ENCODE measurements around the gene CORIN. TPM values are rescaled to one million over a fixed set of nuclear protein-coding genes. Genes with fewer than 3 reads are reported as not detected.

The CORIN gene
- total RNA-seq, 1 experiment from 2014 or later = 3.5 TPM

DNA sequence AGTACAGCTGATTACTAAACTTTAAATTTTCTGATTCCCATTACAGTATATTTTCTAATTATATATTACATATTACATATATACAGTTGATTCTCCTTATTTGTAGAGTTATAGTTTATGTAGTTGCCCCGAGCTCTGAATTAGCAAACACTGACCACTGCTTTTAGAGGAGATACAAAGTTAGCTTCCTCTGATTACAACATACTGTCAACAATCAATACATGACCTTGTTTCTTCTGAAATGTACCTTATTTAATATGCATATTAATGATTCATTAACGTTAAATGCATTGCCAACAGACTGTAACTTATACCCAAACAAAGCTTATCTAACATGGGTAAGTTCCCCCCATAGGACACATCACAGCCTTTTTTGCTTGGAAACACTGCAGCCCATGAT is 271.3 kb downstream of the CORIN start:
- no peaks in the 10 kb centered on the region for H4K20me1 ChIP-seq (ENCODE audit: insufficient read depth)
- POLR2A ChIA-PET = no interaction called here
- CTCF ChIA-PET = no interaction called here
- no peak overlapping the region for H3K9ac ChIP-seq (ENCODE audit: low read length)
- peaks cover 18 to 22% of the 10 kb centered on the region in 2 experiments for H3K4me1 ChIP-seq (ENCODE audit: control insufficient read depth in 1 of 2, insufficient read depth in 2 of 2, low read length in 2 of 2)
- no peaks in the 10 kb centered on the region for H3K9me2 ChIP-seq (ENCODE audit: insufficient read depth)
- no peak overlapping the region for H2AFZ ChIP-seq (ENCODE audit: low read depth, low read length, poor library complexity, severe bottlenecking)
- no peak for ATAC-seq
- intact Hi-C loops (cut with micrococcal nuclease) = loop anchor here (10.0 kb wide), 1 partner anchor 518 kb away; no protein-coding TSS in a partner anchor
- no peak overlapping the region for H3K4me2 ChIP-seq (ENCODE audit: low read length)
- no peak for DNase-seq (ENCODE audit: low read depth, low spot score)
- H3K36me3 ChIP-seq (ENCODE audit: control insufficient read depth in 1 of 2, insufficient read depth in 2 of 2, low read length in 2 of 2) = no peaks in the 10 kb centered on the region
- H3K27ac ChIP-seq (ENCODE audit: low read depth, low read length) = no peak overlapping the region
- RAD21 ChIA-PET (ENCODE audit: low non-redundant PET in 1 of 2, low total read pairs in 2 of 2, uncharacterized antibody in 2 of 2, unreplicated experiment in 2 of 2) = no interaction called here
- H3K4me3 ChIP-seq (replicated peaks in 1 of 2; ENCODE audit: low read depth in 1 of 2, low read length in 2 of 2) = no peak overlapping the region
- H3K27me3 ChIP-seq (ENCODE audit: insufficient read depth, low read length) = no peaks in the 10 kb centered on the region
- no peaks in the 10 kb centered on the region for H3K9me3 ChIP-seq (ENCODE audit: control insufficient read depth in 1 of 2, insufficient read depth in 1 of 2, low read depth in 1 of 2, low read length in 2 of 2)
- no peak for TF ChIP-seq POLR2A (IDR thresholded peaks at IDR 0.05; ENCODE audit: borderline replicate concordance, extremely low read depth, insufficient read depth, insufficient read length)
- TF ChIP-seq SRF (IDR thresholded peaks at IDR 0.05; ENCODE audit: low read depth) = no peak
- TF ChIP-seq ELF1 (IDR thresholded peaks at IDR 0.05; ENCODE audit: borderline replicate concordance, low read depth) = no peak
- TF ChIP-seq ZFX (IDR thresholded peaks at IDR 0.05) = no peak
- TF ChIP-seq, protein P1, sequence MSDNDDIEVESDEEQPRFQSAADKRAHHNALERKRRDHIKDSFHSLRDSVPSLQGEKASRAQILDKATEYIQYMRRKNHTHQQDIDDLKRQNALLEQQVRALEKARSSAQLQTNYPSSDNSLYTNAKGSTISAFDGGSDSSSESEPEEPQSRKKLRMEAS (IDR thresholded peaks at IDR 0.05) = no peak
- TF ChIP-seq EGR1 (IDR thresholded peaks at IDR 0.05; ENCODE audit: low read depth) = no peak
- no peak for TF ChIP-seq CEBPB (IDR thresholded peaks at IDR 0.05; ENCODE audit: low read depth)
- TF ChIP-seq RAD21 (IDR thresholded peaks at IDR 0.05; ENCODE audit: low read depth) = no peak
- TF ChIP-seq EZH2phosphoT487 (IDR thresholded peaks at IDR 0.05; ENCODE audit: borderline replicate concordance) = no peak
- no peak for TF ChIP-seq TCF7L2 (IDR thresholded peaks at IDR 0.05; ENCODE audit: borderline replicate concordance, extremely low read depth, insufficient read depth, insufficient read length)
- TF ChIP-seq, protein P2, sequence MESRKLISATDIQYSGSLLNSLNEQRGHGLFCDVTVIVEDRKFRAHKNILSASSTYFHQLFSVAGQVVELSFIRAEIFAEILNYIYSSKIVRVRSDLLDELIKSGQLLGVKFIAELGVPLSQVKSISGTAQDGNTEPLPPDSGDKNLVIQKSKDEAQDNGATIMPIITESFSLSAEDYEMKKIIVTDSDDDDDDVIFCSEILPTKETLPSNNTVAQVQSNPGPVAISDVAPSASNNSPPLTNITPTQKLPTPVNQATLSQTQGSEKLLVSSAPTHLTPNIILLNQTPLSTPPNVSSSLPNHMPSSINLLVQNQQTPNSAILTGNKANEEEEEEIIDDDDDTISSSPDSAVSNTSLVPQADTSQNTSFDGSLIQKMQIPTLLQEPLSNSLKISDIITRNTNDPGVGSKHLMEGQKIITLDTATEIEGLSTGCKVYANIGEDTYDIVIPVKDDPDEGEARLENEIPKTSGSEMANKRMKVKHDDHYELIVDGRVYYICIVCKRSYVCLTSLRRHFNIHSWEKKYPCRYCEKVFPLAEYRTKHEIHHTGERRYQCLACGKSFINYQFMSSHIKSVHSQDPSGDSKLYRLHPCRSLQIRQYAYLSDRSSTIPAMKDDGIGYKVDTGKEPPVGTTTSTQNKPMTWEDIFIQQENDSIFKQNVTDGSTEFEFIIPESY (IDR thresholded peaks at IDR 0.05; ENCODE audit: extremely low read depth, insufficient replicate concordance, low read length) = no peak
- TF ChIP-seq, protein P3, sequence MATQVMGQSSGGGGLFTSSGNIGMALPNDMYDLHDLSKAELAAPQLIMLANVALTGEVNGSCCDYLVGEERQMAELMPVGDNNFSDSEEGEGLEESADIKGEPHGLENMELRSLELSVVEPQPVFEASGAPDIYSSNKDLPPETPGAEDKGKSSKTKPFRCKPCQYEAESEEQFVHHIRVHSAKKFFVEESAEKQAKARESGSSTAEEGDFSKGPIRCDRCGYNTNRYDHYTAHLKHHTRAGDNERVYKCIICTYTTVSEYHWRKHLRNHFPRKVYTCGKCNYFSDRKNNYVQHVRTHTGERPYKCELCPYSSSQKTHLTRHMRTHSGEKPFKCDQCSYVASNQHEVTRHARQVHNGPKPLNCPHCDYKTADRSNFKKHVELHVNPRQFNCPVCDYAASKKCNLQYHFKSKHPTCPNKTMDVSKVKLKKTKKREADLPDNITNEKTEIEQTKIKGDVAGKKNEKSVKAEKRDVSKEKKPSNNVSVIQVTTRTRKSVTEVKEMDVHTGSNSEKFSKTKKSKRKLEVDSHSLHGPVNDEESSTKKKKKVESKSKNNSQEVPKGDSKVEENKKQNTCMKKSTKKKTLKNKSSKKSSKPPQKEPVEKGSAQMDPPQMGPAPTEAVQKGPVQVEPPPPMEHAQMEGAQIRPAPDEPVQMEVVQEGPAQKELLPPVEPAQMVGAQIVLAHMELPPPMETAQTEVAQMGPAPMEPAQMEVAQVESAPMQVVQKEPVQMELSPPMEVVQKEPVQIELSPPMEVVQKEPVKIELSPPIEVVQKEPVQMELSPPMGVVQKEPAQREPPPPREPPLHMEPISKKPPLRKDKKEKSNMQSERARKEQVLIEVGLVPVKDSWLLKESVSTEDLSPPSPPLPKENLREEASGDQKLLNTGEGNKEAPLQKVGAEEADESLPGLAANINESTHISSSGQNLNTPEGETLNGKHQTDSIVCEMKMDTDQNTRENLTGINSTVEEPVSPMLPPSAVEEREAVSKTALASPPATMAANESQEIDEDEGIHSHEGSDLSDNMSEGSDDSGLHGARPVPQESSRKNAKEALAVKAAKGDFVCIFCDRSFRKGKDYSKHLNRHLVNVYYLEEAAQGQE (IDR thresholded peaks at IDR 0.05; ENCODE audit: low read depth) = no peak
- no peak for TF ChIP-seq CBX3 (IDR thresholded peaks at IDR 0.05; ENCODE audit: low read depth)
- no peak for TF ChIP-seq SIN3A (IDR thresholded peaks at IDR 0.05; ENCODE audit: low read depth)
- TF ChIP-seq SP1 (IDR thresholded peaks at IDR 0.05; ENCODE audit: low read depth) = no peak
- TF ChIP-seq, protein P4, sequence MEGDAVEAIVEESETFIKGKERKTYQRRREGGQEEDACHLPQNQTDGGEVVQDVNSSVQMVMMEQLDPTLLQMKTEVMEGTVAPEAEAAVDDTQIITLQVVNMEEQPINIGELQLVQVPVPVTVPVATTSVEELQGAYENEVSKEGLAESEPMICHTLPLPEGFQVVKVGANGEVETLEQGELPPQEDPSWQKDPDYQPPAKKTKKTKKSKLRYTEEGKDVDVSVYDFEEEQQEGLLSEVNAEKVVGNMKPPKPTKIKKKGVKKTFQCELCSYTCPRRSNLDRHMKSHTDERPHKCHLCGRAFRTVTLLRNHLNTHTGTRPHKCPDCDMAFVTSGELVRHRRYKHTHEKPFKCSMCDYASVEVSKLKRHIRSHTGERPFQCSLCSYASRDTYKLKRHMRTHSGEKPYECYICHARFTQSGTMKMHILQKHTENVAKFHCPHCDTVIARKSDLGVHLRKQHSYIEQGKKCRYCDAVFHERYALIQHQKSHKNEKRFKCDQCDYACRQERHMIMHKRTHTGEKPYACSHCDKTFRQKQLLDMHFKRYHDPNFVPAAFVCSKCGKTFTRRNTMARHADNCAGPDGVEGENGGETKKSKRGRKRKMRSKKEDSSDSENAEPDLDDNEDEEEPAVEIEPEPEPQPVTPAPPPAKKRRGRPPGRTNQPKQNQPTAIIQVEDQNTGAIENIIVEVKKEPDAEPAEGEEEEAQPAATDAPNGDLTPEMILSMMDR (IDR thresholded peaks at IDR 0.05 in 2 of 3, conservative IDR thresholded peaks at IDR 0.05 in 1 of 3; ENCODE audit: borderline replicate concordance in 1 of 3, insufficient read depth in 1 of 3, low read depth in 2 of 3, low read length in 2 of 3) = no peak
- no peak for TF ChIP-seq ZNF274 (IDR thresholded peaks at IDR 0.05; ENCODE audit: low read depth, low read length)
- TF ChIP-seq YY1 (IDR thresholded peaks at IDR 0.05; ENCODE audit: extremely low read depth, insufficient replicate concordance, low read depth, low read length) = no peak
- no peak for TF ChIP-seq JUND (IDR thresholded peaks at IDR 0.05)
- no peaks in the 10 kb centered on the region for H3K79me2 ChIP-seq (ENCODE audit: insufficient read depth, low read length)
- BruUV-seq (replicated peaks) = no TSS peak

All from HCT116 (cell line).